ENCODE measurements around the gene MYH6. TPM values are rescaled to one million over a fixed set of nuclear protein-coding genes. Genes with fewer than 3 reads are reported as not detected.
A peak's percentile ranks its signal among the peaks of the same experiment; 100 is the strongest.

Gene MYH6
- total and polyA plus RNA-seq, 2 donors: 0.05 to 0.25 TPM

DNA sequence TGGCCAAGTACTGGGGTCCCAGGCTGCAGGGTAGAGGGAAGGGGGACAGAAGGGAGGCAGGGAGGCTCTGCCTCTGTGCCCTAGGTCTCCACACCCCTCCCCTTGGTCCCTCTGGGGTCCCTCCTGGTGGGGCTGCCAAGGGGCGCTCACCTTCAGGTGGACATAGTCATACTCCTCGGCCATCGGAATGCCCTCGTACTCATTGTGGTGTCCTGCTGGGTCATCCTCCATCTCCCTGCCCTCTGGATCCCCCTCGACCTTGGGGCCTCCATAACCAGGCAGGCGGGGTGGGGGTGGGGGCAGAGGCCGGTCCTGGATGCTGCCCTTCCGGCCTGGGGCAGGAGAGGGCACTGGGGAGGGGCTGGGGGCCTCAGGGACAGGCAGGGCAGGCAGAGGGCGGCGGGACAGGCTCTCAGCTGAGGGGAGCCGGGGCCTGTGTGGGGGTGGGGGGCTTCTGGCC, 48.9 kb downstream of the MYH6 start:
- no peaks in the 10 kb centered on the region for H3K9me3 ChIP-seq (ENCODE audit: control insufficient read depth in 2 of 2, insufficient read depth in 1 of 2, low read length in 1 of 2)
- H3K4me3 ChIP-seq (ENCODE audit: low read length in 2 of 2): no peak overlapping the region
- no peak overlapping the region for H3K27ac ChIP-seq (ENCODE audit: low read depth in 1 of 2, low read length in 1 of 2)
- H3K4me1 ChIP-seq (ENCODE audit: control insufficient read depth in 2 of 2, insufficient read depth in 2 of 2, low read length in 2 of 2): no peaks in the 10 kb centered on the region
- 92% methylated on average over 11 of the region's 11 CpGs for WGBS
- no peak for DNase-seq (ENCODE audit: low read depth in 6 of 9, low spot score in 9 of 9)
- no peaks in the 10 kb centered on the region for H3K36me3 ChIP-seq (ENCODE audit: control insufficient read depth in 2 of 2, insufficient read depth in 2 of 2, low read length in 1 of 2)
- H3K27me3 ChIP-seq (ENCODE audit: control insufficient read depth in 2 of 2, insufficient read depth in 1 of 2, low read length in 1 of 2): peaks cover 20 to 60% of the 10 kb centered on the region in 2 donors

DNA sequence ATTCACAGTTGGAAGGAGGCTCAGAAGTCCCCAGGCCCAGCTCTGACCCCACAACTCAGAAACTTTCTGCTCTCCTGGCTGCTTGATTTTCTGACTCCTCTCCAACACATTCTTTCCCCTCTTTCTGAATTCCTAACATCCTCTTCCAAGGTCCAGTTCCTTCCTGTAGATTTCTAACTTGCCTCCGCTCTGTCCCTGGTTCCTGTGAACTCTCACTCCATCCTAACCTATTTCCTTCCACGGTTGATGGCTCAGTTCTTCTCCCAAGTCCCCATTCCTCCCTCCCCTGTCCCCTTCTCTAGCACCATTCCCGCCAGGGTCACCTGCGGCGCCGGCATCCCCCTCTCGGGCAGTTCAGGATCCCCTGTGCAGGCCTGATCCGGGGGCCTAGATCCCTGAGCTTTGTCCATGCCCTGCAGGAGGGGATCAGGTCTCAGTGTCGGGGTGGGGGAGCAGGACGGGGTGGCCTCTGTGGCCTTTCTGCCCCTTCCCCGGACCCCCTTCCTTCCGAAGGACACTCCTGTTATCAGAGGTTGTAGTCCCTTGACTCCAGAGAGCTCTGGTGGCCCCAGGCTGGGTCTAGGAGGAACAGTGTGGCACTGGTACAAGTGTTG, 49.4 kb downstream of the MYH6 start:
- H3K4me1 ChIP-seq (ENCODE audit: control insufficient read depth in 2 of 2, insufficient read depth in 2 of 2, low read length in 2 of 2): no peaks in the 10 kb centered on the region
- H3K27ac ChIP-seq (ENCODE audit: low read depth in 1 of 2, low read length in 1 of 2): no peak overlapping the region
- H3K4me3 ChIP-seq (ENCODE audit: low read length in 2 of 2): no peak overlapping the region
- H3K27me3 ChIP-seq (ENCODE audit: control insufficient read depth in 2 of 2, insufficient read depth in 1 of 2, low read length in 1 of 2): peaks cover 20 to 60% of the 10 kb centered on the region in 2 donors
- H3K9me3 ChIP-seq (ENCODE audit: control insufficient read depth in 2 of 2, insufficient read depth in 1 of 2, low read length in 1 of 2): no peaks in the 10 kb centered on the region
- H3K36me3 ChIP-seq (ENCODE audit: control insufficient read depth in 2 of 2, insufficient read depth in 2 of 2, low read length in 1 of 2): no peaks in the 10 kb centered on the region
- DNase-seq (ENCODE audit: low read depth in 6 of 9, low spot score in 9 of 9): no peak
- 95% methylated on average over 12 of the region's 12 CpGs for WGBS

DNA sequence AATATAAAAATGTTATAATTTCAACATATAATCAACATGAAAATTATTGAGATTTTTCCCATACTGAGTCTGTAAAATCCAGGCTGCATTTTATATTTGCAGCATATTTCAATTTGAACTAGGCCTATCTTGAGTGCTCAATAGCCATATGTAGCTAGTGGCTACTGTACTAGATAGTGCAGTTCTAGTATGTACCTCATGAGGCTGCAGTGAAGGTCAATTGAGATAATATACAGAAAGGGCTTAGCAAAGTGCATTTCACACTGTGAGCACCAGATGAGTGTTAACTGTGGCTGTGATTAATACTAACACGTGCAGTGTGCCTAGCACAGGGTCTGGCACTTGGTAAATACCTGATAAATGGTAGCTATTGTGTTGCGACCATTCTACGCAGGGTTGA, 50.0 kb downstream of the MYH6 start:
- H3K36me3 ChIP-seq (ENCODE audit: control insufficient read depth in 2 of 2, insufficient read depth in 2 of 2, low read length in 1 of 2): no peaks in the 10 kb centered on the region
- 95% methylated on average over 3 of the region's 3 CpGs for WGBS
- peaks cover 18 to 60% of the 10 kb centered on the region in 2 donors for H3K27me3 ChIP-seq (ENCODE audit: control insufficient read depth in 2 of 2, insufficient read depth in 1 of 2, low read length in 1 of 2)
- no peak overlapping the region for H3K27ac ChIP-seq (ENCODE audit: low read depth in 1 of 2, low read length in 1 of 2)
- no peaks in the 10 kb centered on the region for H3K9me3 ChIP-seq (ENCODE audit: control insufficient read depth in 2 of 2, insufficient read depth in 1 of 2, low read length in 1 of 2)
- no peak overlapping the region for H3K4me3 ChIP-seq (ENCODE audit: low read length in 2 of 2)
- no peak for DNase-seq (ENCODE audit: low read depth in 6 of 9, low spot score in 9 of 9)
- no peaks in the 10 kb centered on the region for H3K4me1 ChIP-seq (ENCODE audit: control insufficient read depth in 2 of 2, insufficient read depth in 2 of 2, low read length in 2 of 2)

DNA sequence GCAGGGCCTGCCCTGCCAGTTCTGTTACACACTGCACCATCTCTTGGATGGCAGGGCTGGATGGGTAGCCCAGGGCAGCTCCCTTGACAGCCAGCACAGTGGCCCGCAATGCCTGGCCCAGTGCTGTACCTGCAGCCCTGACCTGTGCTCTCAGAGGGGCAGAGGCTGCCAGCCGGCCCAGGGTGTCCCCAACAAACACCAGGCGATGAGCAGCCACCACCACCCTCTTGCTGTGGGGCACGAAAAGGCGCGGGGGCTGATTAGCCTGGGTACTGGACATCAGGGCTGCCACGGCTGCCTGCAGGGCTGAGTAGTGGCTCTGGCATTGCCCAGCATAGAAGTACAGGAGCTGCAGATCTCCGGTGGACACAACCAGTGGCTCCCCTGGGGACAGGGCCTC, 50.8 kb downstream of the MYH6 start:
- Histone ChIP-seq H3K9me3 (ENCODE audit: control insufficient read depth in 2 of 2, insufficient read depth in 1 of 2, low read length in 1 of 2) (no peaks in the 10 kb centered on the region), H3K4me1 (ENCODE audit: control insufficient read depth in 2 of 2, insufficient read depth in 2 of 2, low read length in 2 of 2) (no peaks in the 10 kb centered on the region), H3K36me3 (ENCODE audit: control insufficient read depth in 2 of 2, insufficient read depth in 2 of 2, low read length in 1 of 2) (no peaks in the 10 kb centered on the region), H3K4me3 (ENCODE audit: low read length in 2 of 2) (no peak overlapping the region), H3K27ac (ENCODE audit: low read depth in 1 of 2, low read length in 1 of 2) (no peak overlapping the region), H3K27me3 (ENCODE audit: control insufficient read depth in 2 of 2, insufficient read depth in 1 of 2, low read length in 1 of 2) (peaks cover 25 to 65% of the 10 kb centered on the region in 2 donors)
- no peak for DNase-seq (ENCODE audit: low read depth in 6 of 9, low spot score in 9 of 9)
- WGBS: 96% methylated on average over 8 of the region's 8 CpGs

DNA sequence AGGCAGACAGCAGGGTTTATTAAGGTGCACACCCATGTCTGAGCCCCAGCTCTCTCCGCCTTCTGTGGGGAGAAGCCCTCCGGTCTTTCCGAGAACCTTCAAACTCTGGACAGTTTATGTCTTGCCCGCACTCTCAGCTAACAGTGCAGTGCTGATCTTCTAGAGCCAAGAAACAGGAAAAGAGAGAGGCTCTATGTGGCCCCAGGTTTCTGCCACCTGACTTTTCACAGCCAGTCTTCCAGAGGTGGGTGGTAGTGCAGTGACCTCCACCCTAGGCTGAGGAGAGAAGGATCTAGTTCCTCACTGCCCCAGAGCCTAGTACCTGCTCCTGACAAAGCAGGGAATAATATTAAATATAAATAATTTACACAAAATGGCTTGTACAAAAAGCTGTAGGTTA, 51.4 kb downstream of the MYH6 start:
- WGBS: 95% methylated on average over 4 of the region's 4 CpGs
- H3K4me1 ChIP-seq (ENCODE audit: control insufficient read depth in 2 of 2, insufficient read depth in 2 of 2, low read length in 2 of 2): peaks cover 0 to 3% of the 10 kb centered on the region in 2 donors

DNA sequence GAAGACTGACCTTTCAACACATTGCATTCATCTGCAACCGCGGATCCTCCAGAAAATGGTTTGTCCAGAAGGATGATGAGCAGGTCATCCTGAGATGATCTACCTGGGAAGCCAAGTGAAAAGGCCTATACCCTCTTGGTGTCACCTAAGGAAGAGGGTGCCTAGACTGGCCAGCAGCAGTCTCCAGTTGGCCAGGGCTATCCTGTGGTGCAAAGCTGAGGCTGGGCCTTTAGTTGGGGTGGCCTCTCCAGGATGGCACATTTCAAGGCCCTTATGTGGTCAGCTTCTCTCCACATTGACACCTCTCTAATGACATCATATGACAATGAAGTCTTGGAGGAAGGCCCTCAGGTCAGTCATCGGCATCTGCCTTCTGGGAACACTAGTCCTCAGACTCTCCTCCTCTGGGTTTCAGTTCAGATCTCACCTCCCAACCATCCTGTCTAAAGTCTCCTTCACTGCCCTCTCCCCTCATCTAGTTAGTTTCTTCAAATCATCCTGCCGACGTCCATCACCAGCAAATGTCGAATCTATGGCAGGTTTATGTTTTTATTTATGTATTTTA, 52.1 kb downstream of the MYH6 start:
- no peak overlapping the region for H3K4me3 ChIP-seq (ENCODE audit: low read length in 2 of 2)
- peaks cover 38 to 71% of the 10 kb centered on the region in 2 donors for H3K27me3 ChIP-seq (ENCODE audit: control insufficient read depth in 2 of 2, insufficient read depth in 1 of 2, low read length in 1 of 2)
- WGBS: 94% methylated on average over 6 of the region's 6 CpGs
- DNase-seq (ENCODE audit: low read depth in 6 of 9, low spot score in 9 of 9): no peak
- H3K4me1 ChIP-seq (ENCODE audit: control insufficient read depth in 2 of 2, insufficient read depth in 2 of 2, low read length in 2 of 2): peaks cover 0 to 4% of the 10 kb centered on the region in 2 donors
- H3K36me3 ChIP-seq (ENCODE audit: control insufficient read depth in 2 of 2, insufficient read depth in 2 of 2, low read length in 1 of 2): no peaks in the 10 kb centered on the region
- H3K9me3 ChIP-seq (ENCODE audit: control insufficient read depth in 2 of 2, insufficient read depth in 1 of 2, low read length in 1 of 2): peaks cover 0 to 1% of the 10 kb centered on the region in 2 donors
- no peak overlapping the region for H3K27ac ChIP-seq (ENCODE audit: low read depth in 1 of 2, low read length in 1 of 2)

More for the DNA sequence above, 51.4 kb downstream of the MYH6 start:
- H3K27me3 ChIP-seq (ENCODE audit: control insufficient read depth in 2 of 2, insufficient read depth in 1 of 2, low read length in 1 of 2): peaks cover 30 to 66% of the 10 kb centered on the region in 2 donors
- H3K4me3 ChIP-seq (ENCODE audit: low read length in 2 of 2): no peak overlapping the region
- no peak overlapping the region for H3K27ac ChIP-seq (ENCODE audit: low read depth in 1 of 2, low read length in 1 of 2)
- DNase-seq (ENCODE audit: low read depth in 6 of 9, low spot score in 9 of 9): no peak
- no peaks in the 10 kb centered on the region for H3K36me3 ChIP-seq (ENCODE audit: control insufficient read depth in 2 of 2, insufficient read depth in 2 of 2, low read length in 1 of 2)
- H3K9me3 ChIP-seq (ENCODE audit: control insufficient read depth in 2 of 2, insufficient read depth in 1 of 2, low read length in 1 of 2): peaks cover 0 to 1% of the 10 kb centered on the region in 2 donors

DNA sequence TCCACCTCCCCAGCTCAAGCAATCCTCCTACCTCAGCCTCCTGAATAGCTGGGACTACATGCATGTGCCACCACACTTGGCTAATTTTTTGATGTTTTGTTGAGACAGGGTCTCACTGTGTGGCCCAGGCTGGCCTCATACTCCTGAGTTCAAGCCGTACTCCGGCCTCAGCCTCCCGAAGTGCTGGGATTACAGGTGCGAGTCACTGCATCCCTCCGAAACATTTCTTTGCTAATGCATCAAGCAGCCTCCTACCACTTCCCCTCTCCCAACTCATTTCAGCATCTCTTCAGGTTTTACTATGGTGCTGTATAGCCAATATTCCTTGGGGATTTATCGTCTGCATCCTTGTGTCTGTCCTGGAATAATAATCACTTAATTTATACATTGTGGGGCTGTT, 53.1 kb downstream of the MYH6 start:
- Histone ChIP-seq H3K9me3 (ENCODE audit: control insufficient read depth in 2 of 2, insufficient read depth in 1 of 2, low read length in 1 of 2) (peaks cover 0 to 1% of the 10 kb centered on the region in 2 donors), H3K36me3 (ENCODE audit: control insufficient read depth in 2 of 2, insufficient read depth in 2 of 2, low read length in 1 of 2) (no peaks in the 10 kb centered on the region), H3K4me1 (ENCODE audit: control insufficient read depth in 2 of 2, insufficient read depth in 2 of 2, low read length in 2 of 2) (peaks cover 0 to 4% of the 10 kb centered on the region in 2 donors), H3K4me3 (ENCODE audit: low read length in 2 of 2) (no peak overlapping the region), H3K27me3 (ENCODE audit: control insufficient read depth in 2 of 2, insufficient read depth in 1 of 2, low read length in 1 of 2) (peaks cover 41 to 75% of the 10 kb centered on the region in 2 donors), H3K27ac (ENCODE audit: low read depth in 1 of 2, low read length in 1 of 2) (no peak overlapping the region)
- WGBS: 87% methylated on average over 6 of the region's 6 CpGs
- DNase-seq (ENCODE audit: low read depth in 6 of 9, low spot score in 9 of 9): no peak

DNA sequence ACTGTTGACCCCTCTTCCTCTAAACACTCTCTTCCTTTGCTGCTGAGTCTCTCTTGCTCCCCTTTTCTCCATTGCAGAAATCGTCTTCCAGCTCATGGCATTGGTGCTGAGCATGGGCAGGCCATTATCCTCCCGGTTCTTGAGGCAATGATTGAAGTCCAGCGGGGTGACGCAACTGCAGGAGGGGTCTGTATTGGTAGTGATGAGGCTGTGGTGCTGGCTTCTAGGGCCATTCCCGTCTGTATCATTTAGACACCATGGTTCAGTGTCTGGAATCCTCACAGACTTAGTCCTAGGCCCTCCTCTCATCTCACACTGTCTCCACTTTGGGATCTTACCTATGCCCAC, 54.7 kb downstream of the MYH6 start:
- Histone ChIP-seq H3K27ac (ENCODE audit: low read depth in 1 of 2, low read length in 1 of 2) (no peak overlapping the region), H3K4me3 (ENCODE audit: low read length in 2 of 2) (no peak overlapping the region), H3K36me3 (ENCODE audit: control insufficient read depth in 2 of 2, insufficient read depth in 2 of 2, low read length in 1 of 2) (no peaks in the 10 kb centered on the region), H3K9me3 (ENCODE audit: control insufficient read depth in 2 of 2, insufficient read depth in 1 of 2, low read length in 1 of 2) (peaks cover 0 to 1% of the 10 kb centered on the region in 2 donors), H3K4me1 (ENCODE audit: control insufficient read depth in 2 of 2, insufficient read depth in 2 of 2, low read length in 2 of 2) (peaks cover 0 to 4% of the 10 kb centered on the region in 2 donors), H3K27me3 (ENCODE audit: control insufficient read depth in 2 of 2, insufficient read depth in 1 of 2, low read length in 1 of 2) (peaks cover 41 to 72% of the 10 kb centered on the region in 2 donors)
- no peak for DNase-seq (ENCODE audit: low read depth in 6 of 9, low spot score in 9 of 9)
- 87% methylated on average over 5 of the region's 5 CpGs for whole genome bisulfite sequencing

DNA sequence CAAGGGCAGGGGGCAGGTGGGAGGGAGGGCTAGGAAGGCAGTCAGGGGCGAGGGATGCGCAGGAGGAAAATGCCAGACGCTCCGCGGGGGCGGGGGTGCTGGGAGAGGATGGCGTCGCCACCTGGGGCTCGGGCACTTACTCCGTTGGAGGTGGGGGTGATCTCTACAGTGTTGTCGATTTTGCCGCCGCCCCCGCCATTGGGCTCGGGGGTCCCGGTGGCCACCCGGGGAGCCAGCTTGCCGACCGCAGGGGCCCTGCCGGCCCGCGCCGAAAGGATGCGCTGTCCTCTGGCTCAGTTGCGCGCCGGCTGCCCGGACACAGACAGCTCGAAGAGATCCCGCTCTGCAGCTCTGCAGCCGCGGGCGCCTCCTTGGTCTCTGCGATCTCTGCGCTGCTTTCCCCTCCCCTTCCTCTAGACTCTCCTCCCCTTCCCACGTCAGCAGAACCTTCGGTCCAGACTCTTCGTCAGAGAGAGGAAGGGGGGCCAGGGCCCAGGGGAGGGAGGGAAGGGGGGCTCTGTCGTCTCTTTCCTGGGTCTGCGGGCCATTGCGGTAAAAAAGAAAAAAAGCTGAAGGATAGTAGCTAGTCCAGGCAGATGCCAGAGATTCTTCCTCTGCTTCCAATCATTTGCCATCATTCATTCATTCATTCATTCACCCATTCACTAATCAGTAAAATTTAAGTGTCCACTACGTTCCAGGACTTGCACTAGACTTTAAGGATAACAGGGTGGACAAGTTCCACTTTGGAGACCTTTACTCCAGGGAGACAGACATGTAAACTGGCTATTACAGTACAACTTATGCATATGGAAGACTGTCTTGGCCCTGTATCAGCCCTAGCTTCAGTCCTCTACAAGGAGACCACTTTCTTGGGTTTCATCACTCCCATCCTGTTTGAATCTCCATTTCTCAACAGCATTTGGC, 55.3 kb downstream of the MYH6 start, which contains the start of gene SLC22A17:
TSS of gene SLC22A17 (minus strand) at position 382 of the 927 bp plus-strand sequence.
- Histone ChIP-seq H3K36me3 (ENCODE audit: control insufficient read depth in 2 of 2, insufficient read depth in 2 of 2, low read length in 1 of 2) (no peaks in the 10 kb centered on the region), H3K9me3 (ENCODE audit: control insufficient read depth in 2 of 2, insufficient read depth in 1 of 2, low read length in 1 of 2) (peaks cover 0 to 1% of the 10 kb centered on the region in 2 donors), H3K4me3 (ENCODE audit: low read length in 2 of 2) (peak within 1 kb of the TSS; percentile 29 to 51), H3K27ac (ENCODE audit: low read depth in 1 of 2, low read length in 1 of 2) (no peak within 1 kb of the TSS), H3K27me3 (ENCODE audit: control insufficient read depth in 2 of 2, insufficient read depth in 1 of 2, low read length in 1 of 2) (peaks cover 41 to 72% of the 10 kb centered on the region in 2 donors), H3K4me1 (ENCODE audit: control insufficient read depth in 2 of 2, insufficient read depth in 2 of 2, low read length in 2 of 2) (peaks cover 0 to 4% of the 10 kb centered on the region in 2 donors)
- 2% methylated on average over 42 of the region's 42 CpGs for WGBS
- peak in 6 of 9 donors; percentile 9 to 48 (median 14) for DNase-seq (ENCODE audit: low read depth in 6 of 9, low spot score in 9 of 9)
